HG03103 (cell line): ENCODE measurements around the gene ETV6.
A peak's percentile ranks its signal among the peaks of the same experiment; 100 is the strongest.

Experiments
- ATAC-seq: cut with Tn5 transposase; IDR thresholded peaks from one replicate; pipeline ENCODE4 v1.9.1; 2021; ENCODE audit warnings: low read depth; ENCODE audit not compliant: unreplicated experiment

The ETV6 gene

DNA sequence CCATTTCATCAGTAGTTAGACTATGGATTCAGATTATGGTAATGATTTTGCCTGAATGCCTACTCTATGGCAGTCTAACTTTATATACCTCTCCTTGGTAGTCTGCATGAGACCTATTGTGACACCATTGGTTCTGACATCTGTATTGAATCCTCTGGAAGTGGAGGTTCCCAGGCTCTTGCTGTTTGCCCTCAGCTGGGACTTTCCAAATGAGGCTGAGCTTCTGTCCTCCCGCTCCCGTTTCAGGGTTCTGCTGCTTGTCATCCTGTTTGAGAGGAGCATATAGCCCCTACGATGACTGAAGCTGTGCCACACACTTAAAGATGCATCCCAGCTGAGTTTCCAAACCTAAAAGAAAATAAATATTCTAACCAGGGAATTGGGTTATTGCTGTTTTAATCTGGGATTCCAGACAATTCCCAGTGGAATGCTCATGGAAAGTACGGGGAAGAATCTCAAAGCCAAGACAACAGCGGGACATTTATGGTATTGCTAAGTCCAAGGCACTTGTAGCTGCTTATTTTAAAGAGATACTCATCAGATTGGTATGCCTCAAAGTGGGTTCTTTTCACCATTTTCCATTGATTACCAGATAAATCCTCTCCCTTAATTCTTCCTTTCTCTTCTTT, 105.9 kb downstream of the ETV6 start:
- no peak for ATAC-seq

DNA sequence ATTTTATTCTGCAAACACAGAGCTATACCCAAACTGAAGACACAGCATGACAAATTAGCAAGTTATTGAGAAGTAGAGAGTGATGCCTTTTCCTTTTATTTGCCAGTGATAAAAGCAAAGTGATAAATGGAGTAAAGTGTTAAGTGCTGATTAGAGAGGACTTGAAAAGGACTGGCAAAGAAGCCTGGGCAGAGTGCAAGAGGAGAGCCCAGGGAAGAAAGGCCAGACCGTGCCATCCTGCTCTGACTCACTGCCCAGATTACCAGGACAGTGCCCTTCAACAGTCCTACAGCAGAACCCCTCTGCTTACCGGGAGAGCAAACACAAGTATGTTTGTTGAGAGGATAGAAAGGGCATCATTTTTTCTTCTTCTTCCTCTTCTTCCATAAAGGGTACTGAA, 106.5 kb downstream of the ETV6 start:
- no peak for ATAC-seq

DNA sequence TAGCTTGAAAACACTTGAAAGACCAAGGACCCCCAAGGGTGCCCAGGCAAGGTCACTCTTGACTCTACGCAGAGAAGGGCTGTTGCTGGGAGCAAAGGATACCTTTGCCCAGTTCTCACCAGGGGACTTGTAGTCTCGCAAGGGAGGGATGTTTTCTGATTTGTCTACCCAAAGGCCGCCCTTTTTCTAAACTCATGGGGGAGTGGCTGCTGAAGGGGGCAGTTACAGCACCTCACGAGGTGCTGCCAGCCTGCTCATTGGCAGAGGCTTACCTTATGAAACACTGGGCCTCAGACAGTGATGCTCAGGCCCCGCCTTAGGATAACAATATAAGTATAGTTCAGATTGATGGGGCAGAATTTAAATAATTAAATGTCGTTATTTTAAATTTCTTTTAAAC, 107.0 kb downstream of the ETV6 start:
- ATAC-seq = no peak

DNA sequence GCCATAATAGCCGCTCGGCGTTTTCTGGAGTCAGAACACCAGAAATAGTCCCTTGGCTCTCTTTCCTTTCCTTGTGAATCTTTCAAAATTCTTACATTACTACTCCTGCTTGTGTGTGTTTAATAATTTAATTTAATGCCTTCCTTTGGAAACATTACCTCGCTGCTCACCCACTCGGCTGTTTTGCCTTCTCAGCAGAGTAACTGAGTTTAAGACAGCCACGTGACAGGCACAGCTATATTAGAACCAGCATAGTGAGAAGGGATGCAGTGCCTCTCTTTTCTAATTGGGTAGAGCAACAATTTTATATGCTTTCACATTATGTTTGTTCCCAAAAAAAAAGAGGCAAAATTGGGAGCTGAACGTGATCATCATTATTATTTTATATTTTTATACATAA, 107.6 kb downstream of the ETV6 start:
- ATAC-seq = no peak

DNA sequence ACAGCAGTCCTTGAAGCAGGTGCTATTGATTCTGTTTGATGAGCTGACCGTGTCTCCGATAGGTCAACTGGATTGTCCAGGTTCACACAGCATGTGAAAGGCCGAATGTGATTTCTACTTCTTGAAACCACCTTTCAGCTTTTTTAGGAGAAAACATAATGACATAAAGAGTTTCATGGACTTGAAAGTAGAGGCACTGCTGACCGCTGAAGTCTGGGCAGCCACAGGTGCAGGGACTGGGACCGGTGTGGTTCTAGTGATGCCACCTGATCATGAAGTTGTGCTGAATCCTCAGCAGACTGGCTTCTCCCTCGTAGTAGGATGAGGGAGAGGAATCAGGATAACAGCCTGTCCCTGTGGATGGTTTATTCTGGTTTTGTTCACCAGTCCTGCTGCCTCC, 108.1 kb downstream of the ETV6 start:
- no peak for ATAC-seq

DNA sequence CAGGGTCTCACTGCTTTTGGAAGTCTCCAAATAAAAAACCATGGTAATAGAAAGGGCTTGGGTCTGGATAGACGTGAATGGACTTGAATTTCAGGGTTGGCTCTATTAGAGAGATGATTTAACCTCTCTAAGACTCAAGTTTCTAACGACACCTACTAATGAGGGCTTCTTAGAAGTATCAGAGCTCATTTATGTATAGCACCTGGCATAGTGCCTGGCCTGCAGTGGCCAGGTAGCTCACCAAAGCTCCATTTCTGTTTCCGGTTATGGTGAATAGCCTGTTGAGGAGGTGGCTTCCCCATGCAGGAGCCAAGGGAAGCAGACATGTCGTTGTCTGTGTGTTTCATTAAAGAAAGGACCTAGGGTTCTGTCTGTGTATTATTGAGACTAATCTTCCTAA, 108.6 kb downstream of the ETV6 start:
- no peak for ATAC-seq

DNA sequence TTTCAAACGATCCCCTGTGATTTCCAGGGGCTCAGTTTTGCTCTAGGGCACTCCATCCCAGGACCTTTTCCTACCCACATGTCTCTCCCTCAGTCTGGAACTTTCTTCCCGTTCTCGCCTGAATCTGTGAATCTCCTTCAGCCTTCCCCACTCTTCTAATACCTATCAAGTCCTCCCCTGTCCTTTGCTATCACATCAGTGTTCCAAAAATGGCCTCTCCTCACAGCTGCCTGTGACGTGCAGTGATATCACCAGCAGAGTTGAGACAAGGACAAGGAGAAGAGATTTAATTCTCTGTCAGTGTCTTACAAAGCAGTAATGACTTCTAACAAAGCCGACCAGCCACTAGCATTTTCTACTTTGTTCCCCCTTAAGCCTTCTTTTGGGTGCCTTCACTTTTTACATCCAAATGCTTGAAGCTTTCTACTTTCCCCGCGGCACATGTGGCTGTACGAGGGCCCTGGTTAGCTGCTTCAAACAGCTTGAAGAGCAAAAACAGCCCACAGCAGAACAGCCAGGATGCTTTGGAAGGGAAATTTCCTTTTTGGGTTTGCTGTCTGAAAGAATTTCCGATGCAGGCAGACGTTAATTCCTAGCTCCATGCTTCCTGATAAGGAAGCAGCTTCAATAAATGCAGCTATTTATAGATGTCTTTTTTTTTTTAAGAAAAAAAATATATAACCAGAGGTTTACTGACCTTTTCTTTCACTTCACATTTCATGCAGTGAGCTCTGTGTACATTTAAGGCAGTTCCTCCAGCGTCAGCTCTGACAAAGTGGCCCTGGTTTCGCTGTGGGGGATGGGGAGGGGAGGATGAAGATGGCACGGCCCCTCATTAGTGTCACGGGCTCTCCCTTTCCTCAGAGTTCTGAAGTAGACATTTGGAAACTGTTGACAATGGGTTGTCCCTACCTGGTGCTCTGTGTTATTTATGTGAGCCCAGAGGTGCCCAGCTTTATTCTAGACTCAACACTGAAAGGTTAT, 109.3 kb downstream of the ETV6 start:
- peak; percentile 36 for ATAC-seq

DNA sequence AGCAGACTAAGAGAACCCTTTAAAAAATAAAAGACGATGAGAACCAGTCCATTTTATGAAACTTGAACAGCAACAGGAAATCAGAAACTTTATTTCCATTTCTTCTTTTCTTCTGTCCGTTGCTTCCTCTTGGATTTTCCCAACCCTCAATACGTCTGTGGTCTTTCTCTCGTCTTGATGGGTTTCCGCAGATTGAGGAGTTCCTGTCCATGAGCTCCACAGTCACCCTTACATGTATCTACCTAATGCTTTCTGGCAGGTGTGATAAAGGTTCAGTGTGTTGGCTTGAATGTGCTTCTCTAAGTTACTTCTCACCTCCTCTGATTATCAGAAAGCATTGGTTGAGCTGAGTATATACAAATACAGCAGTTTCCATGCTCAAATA, 110.0 kb downstream of the ETV6 start:
- no peak for ATAC-seq

DNA sequence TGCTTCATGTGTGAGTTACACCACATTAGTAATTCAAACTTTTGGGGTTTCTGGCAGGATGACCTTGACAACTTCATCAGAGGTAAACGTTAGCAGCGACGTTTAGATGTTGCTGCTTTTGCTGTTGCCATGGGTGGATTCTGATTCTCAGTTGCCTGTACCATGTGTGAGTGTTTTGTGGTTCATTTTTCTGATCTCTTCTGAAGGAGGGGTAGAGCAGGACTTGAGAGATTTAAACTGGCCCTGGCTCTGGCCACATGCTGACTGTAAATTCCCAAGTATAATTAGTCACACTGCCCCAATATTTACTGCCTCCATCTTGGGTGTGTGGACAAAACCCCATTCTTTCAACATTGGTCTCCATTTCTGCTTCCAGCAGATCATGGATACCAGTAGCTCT, 110.4 kb downstream of the ETV6 start:
- no peak for ATAC-seq

DNA sequence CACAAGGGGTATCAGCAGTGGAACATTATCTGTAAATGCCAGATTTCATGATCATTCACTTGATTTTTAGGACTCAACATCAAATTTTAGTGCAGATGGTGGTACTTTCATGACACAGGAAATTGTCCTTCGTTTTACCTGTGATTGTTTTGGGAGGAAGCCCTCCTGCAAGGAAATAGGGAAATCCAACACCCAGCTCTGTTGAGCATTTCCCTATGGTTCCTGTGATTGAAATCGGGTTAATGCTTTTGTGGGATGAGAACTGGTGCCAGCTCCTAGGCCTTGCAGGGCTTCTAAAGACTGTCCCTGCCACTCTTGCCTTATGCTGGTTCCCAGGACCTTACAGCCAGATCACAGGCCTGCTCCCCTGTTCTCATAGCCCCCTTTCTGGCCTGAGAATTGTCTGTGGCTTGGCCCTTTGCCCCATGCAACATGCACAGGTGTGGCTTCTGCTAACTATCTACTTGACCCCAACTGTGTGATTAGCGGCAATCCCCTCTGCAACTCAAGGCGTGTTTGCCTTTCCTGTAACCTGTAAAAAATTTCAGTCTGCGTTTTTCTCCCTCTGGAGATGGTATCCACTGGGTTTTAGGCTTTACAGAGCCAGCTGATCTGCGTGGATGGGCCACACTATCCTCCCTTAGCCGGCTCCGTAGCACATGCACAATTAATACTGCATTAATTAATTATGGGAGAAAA, 112.5 kb downstream of the ETV6 start:
- peak; percentile 46 for ATAC-seq

DNA sequence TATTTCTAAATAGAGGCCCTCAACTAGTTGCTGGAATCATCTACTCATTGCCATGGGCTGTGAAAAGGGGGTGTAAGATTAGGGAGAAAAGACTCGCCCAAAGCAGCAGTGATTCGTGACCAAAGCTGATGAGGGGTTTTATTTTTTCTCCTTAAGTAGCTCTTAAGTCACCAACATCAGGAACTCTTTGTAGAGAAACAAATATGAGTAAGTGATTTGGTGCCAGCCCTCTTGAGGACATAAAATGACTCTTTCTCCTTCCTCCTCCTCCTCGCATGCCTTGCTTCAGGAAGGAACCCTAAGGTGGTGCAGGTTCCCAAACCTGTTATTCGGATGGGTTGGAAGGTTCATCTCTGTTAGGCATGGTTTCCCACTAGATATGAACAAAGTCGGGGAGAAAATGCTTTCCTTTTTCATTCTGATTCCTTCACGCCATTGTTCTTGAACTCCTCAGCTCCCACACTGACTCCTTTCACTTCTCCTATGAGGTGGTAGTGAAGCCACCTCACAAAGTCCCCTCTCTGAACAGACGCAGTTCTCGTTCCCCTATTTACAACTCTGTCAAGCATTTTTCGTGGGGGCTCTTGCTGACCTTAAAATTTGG, 113.4 kb downstream of the ETV6 start:
- peak; percentile 28 for ATAC-seq

DNA sequence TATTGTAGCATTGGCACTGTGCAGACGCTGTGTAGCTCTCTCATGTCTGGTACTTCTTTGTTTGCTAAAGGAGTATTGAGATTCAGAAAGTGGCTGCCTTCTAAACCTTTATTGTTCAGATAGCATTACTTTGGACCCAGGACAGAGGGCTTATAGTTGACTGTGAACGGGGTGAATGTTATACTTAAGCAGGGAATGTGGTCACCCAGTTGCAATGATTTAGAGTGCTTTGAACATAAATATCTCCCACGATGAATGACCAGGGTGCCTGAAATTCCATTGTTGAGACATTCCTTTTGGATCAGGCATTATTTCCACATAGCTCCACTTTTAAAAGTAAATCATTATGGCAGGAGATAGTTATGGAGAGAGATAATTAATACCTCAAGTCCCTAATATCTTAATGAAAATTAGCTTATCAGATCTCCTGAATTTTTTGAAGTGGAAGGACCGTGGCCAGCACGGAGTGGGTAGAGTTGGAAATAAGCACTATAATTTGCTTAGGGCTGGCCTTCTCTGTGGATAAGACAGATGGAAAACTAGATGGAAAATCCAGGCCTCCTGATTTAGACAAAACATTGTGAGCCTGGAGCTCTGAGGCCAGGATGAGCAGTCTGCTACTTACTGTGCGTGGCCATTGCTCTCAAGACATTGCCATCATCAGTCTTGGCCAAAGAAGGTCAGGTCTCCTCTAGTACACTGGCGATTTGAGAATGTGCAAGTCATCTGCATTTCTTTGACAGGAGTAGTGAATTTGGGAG, 114.5 kb downstream of the ETV6 start:
- no peak for ATAC-seq

DNA sequence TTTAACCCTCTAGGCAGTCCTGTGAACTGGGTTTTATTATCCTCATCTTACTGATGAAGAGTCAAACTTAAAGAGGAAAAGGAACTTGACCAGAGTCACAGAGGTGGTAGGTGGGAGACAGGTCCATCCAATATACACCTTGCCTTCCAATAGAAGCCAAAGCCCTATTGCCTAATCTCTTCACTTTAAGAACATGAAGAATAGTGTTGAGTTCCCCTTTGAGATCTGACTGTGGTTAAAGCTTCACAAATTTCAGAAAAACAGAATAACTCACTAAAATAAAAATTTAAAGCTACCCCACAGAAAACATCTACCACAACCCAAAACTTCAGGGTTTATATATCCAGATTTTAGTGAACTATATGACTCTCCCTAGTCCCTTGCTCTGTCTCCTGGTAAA, 115.4 kb downstream of the ETV6 start:
- ATAC-seq = no peak

DNA sequence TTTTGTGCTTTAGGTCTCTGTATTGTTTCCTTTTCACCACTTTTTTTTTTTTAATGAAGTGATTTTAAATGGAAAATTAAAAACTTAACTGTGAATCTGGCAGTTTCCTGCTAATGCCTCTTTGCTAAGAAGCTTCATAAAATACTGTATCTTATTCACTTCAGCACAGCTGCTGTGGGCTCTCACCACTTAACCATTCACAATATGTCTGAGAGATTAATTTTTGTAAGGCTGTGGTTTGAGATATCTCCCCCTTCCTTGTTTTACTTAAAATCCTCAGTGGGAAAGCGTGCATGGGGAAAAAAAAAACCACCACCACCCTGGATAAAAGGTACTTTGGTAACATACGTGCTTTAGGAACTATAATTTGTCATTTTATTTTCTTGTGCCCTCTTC, 115.9 kb downstream of the ETV6 start:
- ATAC-seq = no peak

DNA sequence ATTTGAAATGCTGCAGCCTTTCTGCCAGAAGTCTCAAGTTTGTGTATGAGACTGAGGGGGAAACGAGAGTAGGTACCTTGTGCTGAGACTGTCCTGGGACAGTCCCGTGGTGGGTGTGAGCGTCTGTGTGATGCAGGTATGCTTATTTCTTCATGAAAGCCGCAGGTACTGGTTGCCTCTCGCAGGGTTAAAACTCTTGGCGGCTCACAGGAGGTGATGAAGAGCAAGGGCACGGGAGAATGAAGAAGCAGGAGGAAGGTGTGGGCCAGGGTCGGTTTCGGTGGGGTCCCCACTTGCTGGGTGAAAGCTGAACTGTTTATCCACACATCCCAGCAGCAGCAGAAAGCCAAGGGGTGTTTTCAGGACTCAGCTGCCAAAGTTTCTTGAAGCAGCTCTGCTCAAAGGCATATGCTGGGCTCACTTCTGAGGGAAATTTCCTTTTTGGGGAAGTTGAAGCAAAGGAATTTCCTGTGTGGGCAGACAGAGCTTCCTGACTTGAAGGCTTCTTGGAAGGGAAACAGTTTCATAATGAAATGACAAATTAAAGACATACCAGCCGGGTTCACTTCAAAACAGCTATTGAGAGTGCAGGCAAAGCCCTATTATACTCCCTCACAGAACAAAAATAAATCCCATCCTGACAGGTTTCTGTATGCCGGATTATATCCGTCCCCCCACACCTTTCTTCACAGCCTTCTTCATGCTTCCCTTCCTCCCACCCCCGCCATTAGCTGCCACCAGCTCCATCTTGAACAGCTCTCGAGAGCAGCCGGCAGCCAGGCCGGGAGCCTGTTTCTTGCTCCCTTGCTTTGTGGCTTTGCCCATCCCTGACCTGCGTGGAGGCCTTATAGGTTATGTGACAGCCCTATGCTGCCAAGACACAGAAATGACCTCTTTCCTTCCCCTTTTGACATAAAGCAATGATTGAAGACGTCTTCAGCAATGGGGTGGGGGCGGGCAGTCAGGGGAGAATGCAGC, 116.6 kb downstream of the ETV6 start:
- ATAC-seq = peak; percentile 54

DNA sequence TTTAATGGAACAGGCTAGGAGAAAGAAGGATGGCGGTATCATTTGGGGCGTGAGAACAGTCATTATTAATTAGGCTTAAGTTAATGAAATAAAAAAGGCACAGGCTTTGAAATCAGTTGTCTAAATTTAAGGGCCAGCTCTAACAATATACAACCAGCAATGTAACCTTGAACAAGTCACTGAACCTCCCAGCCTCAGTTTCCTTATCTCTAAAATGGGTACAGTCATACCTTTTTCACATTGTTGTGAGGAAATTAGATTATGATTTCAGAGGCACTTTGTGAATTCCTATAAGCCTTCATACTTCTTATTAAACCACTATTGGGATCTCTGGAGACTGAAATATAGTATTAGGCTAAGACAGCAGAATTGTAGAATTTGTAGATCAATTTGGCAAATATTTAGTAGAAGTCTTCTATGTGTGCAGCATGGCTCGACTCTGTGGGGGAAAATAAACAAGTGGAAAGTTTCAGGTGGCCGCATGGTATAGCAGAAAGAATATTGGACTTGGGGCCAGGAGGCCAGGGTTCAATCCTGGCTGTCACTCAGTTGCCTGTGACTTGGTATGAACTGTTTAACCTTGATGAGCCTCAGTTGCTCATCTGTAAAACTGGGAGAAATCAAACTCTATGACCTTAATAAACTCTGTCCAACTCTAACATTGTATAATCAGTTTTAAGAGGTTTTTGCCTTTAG, 117.7 kb downstream of the ETV6 start:
- no peak for ATAC-seq

DNA sequence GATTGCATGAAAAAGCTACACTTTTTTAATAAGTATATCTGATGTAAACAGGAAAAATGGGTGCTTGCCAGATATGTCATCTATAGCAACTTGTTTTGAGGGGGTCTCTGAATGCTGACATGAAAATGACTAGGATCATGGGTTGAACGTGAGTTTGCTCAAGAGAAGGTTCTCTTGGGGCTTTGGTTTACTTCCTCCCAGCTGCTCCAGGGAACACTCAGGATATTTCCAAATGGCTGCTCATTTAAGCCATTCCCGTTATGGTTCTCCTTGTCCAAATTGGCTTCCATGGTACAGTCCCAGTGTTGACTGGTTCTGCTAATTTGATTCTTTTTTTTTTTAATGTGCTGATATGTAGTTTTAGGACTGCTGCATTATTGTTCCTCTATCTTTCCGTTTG, 118.3 kb downstream of the ETV6 start:
- no peak for ATAC-seq

DNA sequence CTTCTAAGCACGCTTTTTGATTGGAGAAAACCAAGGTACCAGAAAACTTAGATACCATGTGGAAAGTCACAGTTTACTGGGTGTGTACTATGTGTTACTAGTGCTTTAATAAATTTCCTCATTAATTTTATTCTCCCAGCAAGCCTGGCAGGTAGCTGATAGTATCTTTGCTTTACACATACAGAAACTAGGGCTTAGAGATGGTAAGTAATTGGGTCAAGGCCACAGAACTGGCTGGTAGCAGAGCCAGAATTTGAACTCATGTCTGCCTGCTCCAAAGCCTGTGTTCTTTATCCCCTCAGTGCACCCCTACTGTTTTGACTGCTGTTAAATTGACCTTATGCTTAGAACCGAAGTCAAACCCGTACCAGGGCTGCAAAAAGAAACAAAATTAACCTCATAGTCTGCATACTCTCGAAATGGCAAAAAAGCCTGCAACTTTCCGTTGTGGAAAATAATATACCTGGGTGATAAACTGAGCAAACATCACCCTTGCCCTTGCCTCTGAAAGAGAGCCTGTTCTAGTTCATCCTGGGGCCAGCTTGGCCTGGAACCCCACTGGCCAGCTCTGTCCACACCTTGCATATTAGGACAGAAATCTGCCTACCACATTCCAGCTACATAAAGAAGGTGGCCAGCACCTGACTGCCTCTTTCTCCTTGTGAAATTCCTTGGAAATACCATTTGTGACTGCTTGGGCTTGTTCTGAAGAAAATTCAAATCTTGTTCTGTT, 118.9 kb downstream of the ETV6 start:
- ATAC-seq = no peak
